HepG2 (cell line): ENCODE data around the gene PLSCR2.

Source experiments
- BHLHE40 ChIP-seq: IDR thresholded peaks from 2 replicates; pipeline ENCODE4 v1.6.1; 2011; ENCODE audit warnings: low read length, improper control_type of control experiment
- ESRRA ChIP-seq: sonication (generic); formaldehyde crosslinking; IDR thresholded peaks from 2 replicates; pipeline ENCODE4 v1.5.1; 2020; ENCODE audit warnings: mild to moderate bottlenecking, low read depth, missing genetic modification reagents
- ETV5 ChIP-seq: IDR thresholded peaks from 2 replicates; pipeline ENCODE4 v1.6.1; 2018; ENCODE audit warnings: missing biosample characterization, missing genetic modification reagents, inconsistent platforms, borderline replicate concordance
- FOXK1 ChIP-seq: sonication (generic); formaldehyde crosslinking; IDR thresholded peaks from 2 replicates; pipeline ENCODE4 v1.4.0; 2020; ENCODE audit warnings: low read depth, missing genetic modification reagents, borderline replicate concordance
- POLR2A ChIP-seq, 2 experiments: IDR thresholded peaks; 2 replicates each; pipeline ENCODE4 v1.6.1; 2011; ENCODE audit warnings: low read depth in 2 of 2, low read length in 2 of 2, mild to moderate bottlenecking in 1 of 2, moderate library complexity in 1 of 2; ENCODE audit not compliant: insufficient read depth in 1 of 2
- ZNF343 ChIP-seq: sonication (generic); formaldehyde crosslinking; IDR thresholded peaks from 2 replicates; pipeline ENCODE4 v1.4.0; 2020; ENCODE audit warnings: mild to moderate bottlenecking, missing genetic modification reagents
- ZSCAN31 ChIP-seq: sonication (generic); formaldehyde crosslinking; IDR thresholded peaks from 2 replicates; pipeline ENCODE4 v1.5.0; 2020; ENCODE audit warnings: low read depth, mild to moderate bottlenecking, missing genetic modification reagents
- TF ChIP-seq, protein P1 (sequence below): sonication (generic); formaldehyde crosslinking; IDR thresholded peaks from 2 replicates; pipeline ENCODE4 v1.4.0; 2020; ENCODE audit warnings: missing genetic modification reagents, borderline replicate concordance
- TF ChIP-seq, protein P2 (sequence below): sonication (generic); formaldehyde crosslinking; IDR thresholded peaks from 2 replicates; pipeline ENCODE4 v1.8.1; 2023; ENCODE audit warnings: missing genetic modification reagents, mild to moderate bottlenecking, borderline replicate concordance
- TF ChIP-seq, protein P3 (sequence below): sonication (generic); formaldehyde crosslinking; IDR thresholded peaks from 2 replicates; pipeline ENCODE4 v1.4.0; 2020; ENCODE audit warnings: missing genetic modification reagents
- TF ChIP-seq, protein P4 (sequence below): sonication (generic); formaldehyde crosslinking; IDR thresholded peaks from 2 replicates; pipeline ENCODE4 v1.8.1; 2022; ENCODE audit warnings: low read depth, mild to moderate bottlenecking, missing genetic modification reagents
- TF ChIP-seq, protein P5 (sequence below): sonication (generic); formaldehyde crosslinking; IDR thresholded peaks from 2 replicates; pipeline ENCODE4 v1.9.0; 2022; ENCODE audit warnings: missing genetic modification reagents, mild to moderate bottlenecking, borderline replicate concordance
- TF ChIP-seq, protein P6 (sequence below): sonication (generic); formaldehyde crosslinking; IDR thresholded peaks from 2 replicates; pipeline ENCODE4 v1.4.0; 2020; ENCODE audit warnings: low read depth, mild to moderate bottlenecking, missing genetic modification reagents

DNA sequence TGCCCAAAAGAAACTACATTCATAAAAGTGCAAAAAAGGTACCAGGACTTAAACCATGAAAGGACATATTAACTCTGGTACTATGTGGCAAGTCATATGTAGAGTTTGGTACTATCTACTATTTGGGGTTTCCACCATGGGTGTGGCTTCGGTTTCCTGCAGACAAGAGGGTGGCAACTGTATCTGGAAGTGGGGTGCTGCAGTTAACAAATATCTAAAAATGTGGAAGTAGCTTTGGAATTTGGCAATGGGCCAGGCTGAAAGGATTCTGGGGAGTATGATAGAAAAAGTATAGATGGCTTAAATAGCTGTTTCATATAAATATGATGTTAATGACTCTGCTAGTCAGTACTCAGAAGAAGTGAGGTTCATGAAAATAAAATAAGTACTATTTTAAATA, 44.0 kb downstream of the PLSCR2 start:
- TF ChIP-seq ZSCAN31 (CRISPR knock-in tag) (no peak), POLR2A (IDR thresholded peaks at IDR 0.05; ENCODE audit: insufficient read depth in 1 of 2, low read depth in 2 of 2, low read length in 2 of 2) (no peak), ETV5 (no peak), ZNF343 (CRISPR knock-in tag) (no peak), FOXK1 (CRISPR knock-in tag) (no peak), ESRRA (CRISPR knock-in tag) (no peak), BHLHE40 (no peak)
- TF ChIP-seq, protein P1, sequence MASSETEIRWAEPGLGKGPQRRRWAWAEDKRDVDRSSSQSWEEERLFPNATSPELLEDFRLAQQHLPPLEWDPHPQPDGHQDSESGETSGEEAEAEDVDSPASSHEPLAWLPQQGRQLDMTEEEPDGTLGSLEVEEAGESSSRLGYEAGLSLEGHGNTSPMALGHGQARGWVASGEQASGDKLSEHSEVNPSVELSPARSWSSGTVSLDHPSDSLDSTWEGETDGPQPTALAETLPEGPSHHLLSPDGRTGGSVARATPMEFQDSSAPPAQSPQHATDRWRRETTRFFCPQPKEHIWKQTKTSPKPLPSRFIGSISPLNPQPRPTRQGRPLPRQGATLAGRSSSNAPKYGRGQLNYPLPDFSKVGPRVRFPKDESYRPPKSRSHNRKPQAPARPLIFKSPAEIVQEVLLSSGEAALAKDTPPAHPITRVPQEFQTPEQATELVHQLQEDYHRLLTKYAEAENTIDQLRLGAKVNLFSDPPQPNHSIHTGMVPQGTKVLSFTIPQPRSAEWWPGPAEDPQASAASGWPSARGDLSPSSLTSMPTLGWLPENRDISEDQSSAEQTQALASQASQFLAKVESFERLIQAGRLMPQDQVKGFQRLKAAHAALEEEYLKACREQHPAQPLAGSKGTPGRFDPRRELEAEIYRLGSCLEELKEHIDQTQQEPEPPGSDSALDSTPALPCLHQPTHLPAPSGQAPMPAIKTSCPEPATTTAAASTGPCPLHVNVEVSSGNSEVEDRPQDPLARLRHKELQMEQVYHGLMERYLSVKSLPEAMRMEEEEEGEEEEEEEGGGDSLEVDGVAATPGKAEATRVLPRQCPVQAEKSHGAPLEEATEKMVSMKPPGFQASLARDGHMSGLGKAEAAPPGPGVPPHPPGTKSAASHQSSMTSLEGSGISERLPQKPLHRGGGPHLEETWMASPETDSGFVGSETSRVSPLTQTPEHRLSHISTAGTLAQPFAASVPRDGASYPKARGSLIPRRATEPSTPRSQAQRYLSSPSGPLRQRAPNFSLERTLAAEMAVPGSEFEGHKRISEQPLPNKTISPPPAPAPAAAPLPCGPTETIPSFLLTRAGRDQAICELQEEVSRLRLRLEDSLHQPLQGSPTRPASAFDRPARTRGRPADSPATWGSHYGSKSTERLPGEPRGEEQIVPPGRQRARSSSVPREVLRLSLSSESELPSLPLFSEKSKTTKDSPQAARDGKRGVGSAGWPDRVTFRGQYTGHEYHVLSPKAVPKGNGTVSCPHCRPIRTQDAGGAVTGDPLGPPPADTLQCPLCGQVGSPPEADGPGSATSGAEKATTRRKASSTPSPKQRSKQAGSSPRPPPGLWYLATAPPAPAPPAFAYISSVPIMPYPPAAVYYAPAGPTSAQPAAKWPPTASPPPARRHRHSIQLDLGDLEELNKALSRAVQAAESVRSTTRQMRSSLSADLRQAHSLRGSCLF (CRISPR knock-in tag) = no peak
- TF ChIP-seq, protein P2, sequence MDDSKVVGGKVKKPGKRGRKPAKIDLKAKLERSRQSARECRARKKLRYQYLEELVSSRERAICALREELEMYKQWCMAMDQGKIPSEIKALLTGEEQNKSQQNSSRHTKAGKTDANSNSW (CRISPR knock-in tag) = no peak
- TF ChIP-seq, protein P3, sequence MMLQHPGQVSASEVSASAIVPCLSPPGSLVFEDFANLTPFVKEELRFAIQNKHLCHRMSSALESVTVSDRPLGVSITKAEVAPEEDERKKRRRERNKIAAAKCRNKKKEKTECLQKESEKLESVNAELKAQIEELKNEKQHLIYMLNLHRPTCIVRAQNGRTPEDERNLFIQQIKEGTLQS (CRISPR knock-in tag) = no peak
- TF ChIP-seq, protein P4, sequence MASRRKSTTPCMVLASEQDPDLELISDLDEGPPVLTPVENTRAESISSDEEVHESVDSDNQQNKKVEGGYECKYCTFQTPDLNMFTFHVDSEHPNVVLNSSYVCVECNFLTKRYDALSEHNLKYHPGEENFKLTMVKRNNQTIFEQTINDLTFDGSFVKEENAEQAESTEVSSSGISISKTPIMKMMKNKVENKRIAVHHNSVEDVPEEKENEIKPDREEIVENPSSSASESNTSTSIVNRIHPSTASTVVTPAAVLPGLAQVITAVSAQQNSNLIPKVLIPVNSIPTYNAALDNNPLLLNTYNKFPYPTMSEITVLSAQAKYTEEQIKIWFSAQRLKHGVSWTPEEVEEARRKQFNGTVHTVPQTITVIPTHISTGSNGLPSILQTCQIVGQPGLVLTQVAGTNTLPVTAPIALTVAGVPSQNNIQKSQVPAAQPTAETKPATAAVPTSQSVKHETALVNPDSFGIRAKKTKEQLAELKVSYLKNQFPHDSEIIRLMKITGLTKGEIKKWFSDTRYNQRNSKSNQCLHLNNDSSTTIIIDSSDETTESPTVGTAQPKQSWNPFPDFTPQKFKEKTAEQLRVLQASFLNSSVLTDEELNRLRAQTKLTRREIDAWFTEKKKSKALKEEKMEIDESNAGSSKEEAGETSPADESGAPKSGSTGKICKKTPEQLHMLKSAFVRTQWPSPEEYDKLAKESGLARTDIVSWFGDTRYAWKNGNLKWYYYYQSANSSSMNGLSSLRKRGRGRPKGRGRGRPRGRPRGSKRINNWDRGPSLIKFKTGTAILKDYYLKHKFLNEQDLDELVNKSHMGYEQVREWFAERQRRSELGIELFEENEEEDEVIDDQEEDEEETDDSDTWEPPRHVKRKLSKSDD (CRISPR knock-in tag) = no peak
- TF ChIP-seq, protein P5, sequence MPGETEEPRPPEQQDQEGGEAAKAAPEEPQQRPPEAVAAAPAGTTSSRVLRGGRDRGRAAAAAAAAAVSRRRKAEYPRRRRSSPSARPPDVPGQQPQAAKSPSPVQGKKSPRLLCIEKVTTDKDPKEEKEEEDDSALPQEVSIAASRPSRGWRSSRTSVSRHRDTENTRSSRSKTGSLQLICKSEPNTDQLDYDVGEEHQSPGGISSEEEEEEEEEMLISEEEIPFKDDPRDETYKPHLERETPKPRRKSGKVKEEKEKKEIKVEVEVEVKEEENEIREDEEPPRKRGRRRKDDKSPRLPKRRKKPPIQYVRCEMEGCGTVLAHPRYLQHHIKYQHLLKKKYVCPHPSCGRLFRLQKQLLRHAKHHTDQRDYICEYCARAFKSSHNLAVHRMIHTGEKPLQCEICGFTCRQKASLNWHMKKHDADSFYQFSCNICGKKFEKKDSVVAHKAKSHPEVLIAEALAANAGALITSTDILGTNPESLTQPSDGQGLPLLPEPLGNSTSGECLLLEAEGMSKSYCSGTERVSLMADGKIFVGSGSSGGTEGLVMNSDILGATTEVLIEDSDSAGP (CRISPR knock-in tag) = no peak
- TF ChIP-seq, protein P6, sequence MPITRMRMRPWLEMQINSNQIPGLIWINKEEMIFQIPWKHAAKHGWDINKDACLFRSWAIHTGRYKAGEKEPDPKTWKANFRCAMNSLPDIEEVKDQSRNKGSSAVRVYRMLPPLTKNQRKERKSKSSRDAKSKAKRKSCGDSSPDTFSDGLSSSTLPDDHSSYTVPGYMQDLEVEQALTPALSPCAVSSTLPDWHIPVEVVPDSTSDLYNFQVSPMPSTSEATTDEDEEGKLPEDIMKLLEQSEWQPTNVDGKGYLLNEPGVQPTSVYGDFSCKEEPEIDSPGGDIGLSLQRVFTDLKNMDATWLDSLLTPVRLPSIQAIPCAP = no peak
